Fibroblast of lung (primary cell): ENCODE results near the gene SNX20.

ENCODE experiments used
- EZH2 ChIP-seq: IDR thresholded peaks from 2 replicates; pipeline ENCODE4 v1.5.1; 2012; ENCODE audit warnings: low read length, control low read depth, mild to moderate bottlenecking; ENCODE audit errors: missing control alignments
- TF ChIP-seq, protein P1 (sequence below), 2 donors: IDR thresholded peaks in 1 of 2; conservative IDR thresholded peaks in 1 of 2; 1 replicate in 1 of 2; 2 replicates in 1 of 2; pipeline ENCODE4 v1.5.1; 2011 to 2012; ENCODE audit warnings: low read length in 2 of 2, control low read depth in 1 of 2, inconsistent platforms in 1 of 2, low read depth in 1 of 2, mild to moderate bottlenecking in 1 of 2

DNA sequence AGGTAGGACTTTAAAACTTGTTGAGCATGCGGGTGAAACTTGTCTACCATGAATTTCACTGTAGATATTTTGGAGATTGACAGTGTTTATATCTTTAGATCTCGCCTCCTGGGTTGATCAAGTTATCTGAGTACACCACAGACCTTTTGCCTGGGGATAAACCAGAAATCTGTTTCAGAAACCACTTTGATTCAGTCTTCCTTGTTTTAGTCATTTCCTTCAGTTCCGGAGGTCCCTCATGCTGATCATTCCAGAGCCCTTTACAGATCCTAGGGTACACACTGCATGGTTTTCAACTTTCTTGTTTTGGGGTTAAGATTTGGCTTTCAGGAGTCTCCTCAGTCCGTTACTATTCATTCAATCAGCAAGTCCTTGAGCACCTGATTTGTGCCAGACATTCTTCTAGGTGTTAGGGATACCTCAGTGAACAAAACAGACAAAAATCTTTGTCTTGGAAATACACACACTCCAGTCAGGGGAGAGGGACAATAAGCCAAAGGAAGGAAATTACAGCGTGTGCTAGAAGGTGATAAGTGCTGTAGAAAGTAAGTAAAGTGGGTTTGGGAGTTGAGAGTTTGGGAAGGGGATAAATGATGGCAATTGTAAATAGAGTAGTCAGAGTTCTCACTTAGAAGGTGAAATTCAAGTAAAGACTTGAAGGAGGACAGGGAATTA lies 24.5 kb upstream of the SNX20 start:
- TF ChIP-seq, protein P1, sequence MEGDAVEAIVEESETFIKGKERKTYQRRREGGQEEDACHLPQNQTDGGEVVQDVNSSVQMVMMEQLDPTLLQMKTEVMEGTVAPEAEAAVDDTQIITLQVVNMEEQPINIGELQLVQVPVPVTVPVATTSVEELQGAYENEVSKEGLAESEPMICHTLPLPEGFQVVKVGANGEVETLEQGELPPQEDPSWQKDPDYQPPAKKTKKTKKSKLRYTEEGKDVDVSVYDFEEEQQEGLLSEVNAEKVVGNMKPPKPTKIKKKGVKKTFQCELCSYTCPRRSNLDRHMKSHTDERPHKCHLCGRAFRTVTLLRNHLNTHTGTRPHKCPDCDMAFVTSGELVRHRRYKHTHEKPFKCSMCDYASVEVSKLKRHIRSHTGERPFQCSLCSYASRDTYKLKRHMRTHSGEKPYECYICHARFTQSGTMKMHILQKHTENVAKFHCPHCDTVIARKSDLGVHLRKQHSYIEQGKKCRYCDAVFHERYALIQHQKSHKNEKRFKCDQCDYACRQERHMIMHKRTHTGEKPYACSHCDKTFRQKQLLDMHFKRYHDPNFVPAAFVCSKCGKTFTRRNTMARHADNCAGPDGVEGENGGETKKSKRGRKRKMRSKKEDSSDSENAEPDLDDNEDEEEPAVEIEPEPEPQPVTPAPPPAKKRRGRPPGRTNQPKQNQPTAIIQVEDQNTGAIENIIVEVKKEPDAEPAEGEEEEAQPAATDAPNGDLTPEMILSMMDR (conservative IDR thresholded peaks at IDR 0.05 in 1 of 2, IDR thresholded peaks at IDR 0.05 in 1 of 2; ENCODE audit: low read depth in 1 of 2, low read length in 2 of 2): no peak
- TF ChIP-seq EZH2: no peak
